ENCODE measurements around the gene MYCBP. TPM values are rescaled to one million over a fixed set of nuclear protein-coding genes. Genes with fewer than 3 reads are reported as not detected.

MYCBP gene
- total RNA-seq, 1 experiment from 2014 or later = 33.1 TPM

- TF ChIP-seq CTCF (conservative IDR thresholded peaks at IDR 0.05) = no peak
- H3K27me3 Mint-ChIP-seq (ENCODE audit: low read depth) = peaks cover 65% of the 10 kb centered on the region
Observed at GRCh38 chr1:38819516-38819915, 53.6 kb downstream of the MYCBP start.

More at GRCh38 chr1:38819516-38819915, 53.6 kb downstream of the MYCBP start:
- no peak overlapping the region for H2BK12ac ChIP-seq (ENCODE audit: insufficient read length, low read depth, low read length)
- no peak overlapping the region for H3K9ac ChIP-seq (ENCODE audit: extremely low read depth, insufficient read length, low read length)
- peaks cover 9% of the 10 kb centered on the region for H3K27me3 ChIP-seq (ENCODE audit: insufficient read depth, low read length)
- H3K23ac ChIP-seq (ENCODE audit: insufficient read length, low read depth, low read length) = no peak overlapping the region
- no peak overlapping the region for H3K56ac ChIP-seq (ENCODE audit: insufficient read length, low read depth, low read length)
- no peak overlapping the region for H4K91ac ChIP-seq (ENCODE audit: insufficient read length, low read depth, low read length)
- no peaks in the 10 kb centered on the region for H3K4me1 ChIP-seq (ENCODE audit: insufficient read depth, low read length)
- no peak overlapping the region for H3K18ac ChIP-seq (ENCODE audit: insufficient read length, low read depth, low read length)
- H4K20me1 ChIP-seq (ENCODE audit: control insufficient read depth, insufficient read depth, insufficient read length) = no peaks in the 10 kb centered on the region
- H2BK20ac ChIP-seq (ENCODE audit: low read depth, low read length, poor library complexity, severe bottlenecking) = no peak overlapping the region
- H2BK15ac ChIP-seq (ENCODE audit: low read depth, low read length) = no peak overlapping the region
- H3K79me1 ChIP-seq (ENCODE audit: insufficient read depth, low read depth, low read length, poor library complexity, severe bottlenecking) = no peaks in the 10 kb centered on the region
- no peak overlapping the region for H4K5ac ChIP-seq (ENCODE audit: insufficient read length, low read depth, low read length)
- Mint-ChIP-seq H3K4me3 (no peak overlapping the region), H3K4me1 (peaks cover 16% of the 10 kb centered on the region in 2 experiments), H3K27ac (no peak overlapping the region), H3K9me3 (peaks cover 7 to 10% of the 10 kb centered on the region in 2 experiments; a peak in 4 of 5 replicates), H3K36me3 (ENCODE audit: insufficient read depth in 1 of 3, low read depth in 3 of 3) (peaks cover 0 to 9% (median 3%) of the 10 kb centered on the region in 3 experiments; a peak in 3 of 7 replicates)
- H2BK120ac ChIP-seq (ENCODE audit: low read depth, low read length, poor library complexity, severe bottlenecking) = no peak overlapping the region
- no peak overlapping the region for H3K4me2 ChIP-seq (ENCODE audit: insufficient read depth, insufficient read length, low read length)
- no peak overlapping the region for H4K8ac ChIP-seq (replicated peaks; ENCODE audit: insufficient read length, low read depth, low read length)
- no peaks in the 10 kb centered on the region for H3K79me2 ChIP-seq (ENCODE audit: insufficient read depth, low read length)
- no peak overlapping the region for H3K4ac ChIP-seq (ENCODE audit: low read depth, low read length)
- no peak overlapping the region for H3T11ph ChIP-seq (ENCODE audit: low read length)
- no peak overlapping the region for H3K14ac ChIP-seq (ENCODE audit: insufficient read depth, low read length)
- H2BK5ac ChIP-seq (ENCODE audit: insufficient read length, low read length) = no peak overlapping the region
- H3K23me2 ChIP-seq (ENCODE audit: insufficient read length, low read depth, low read length, poor library complexity, severe bottlenecking) = peaks cover 9% of the 10 kb centered on the region
- DNase-seq = no peak
- no peak overlapping the region for H2AFZ ChIP-seq (ENCODE audit: low read length)
- H3K9me3 ChIP-seq (ENCODE audit: control insufficient read depth, low read depth, low read length) = no peaks in the 10 kb centered on the region
- H2AK5ac ChIP-seq (ENCODE audit: insufficient read length, low read length) = no peak overlapping the region
- H3K27ac ChIP-seq (ENCODE audit: insufficient read length, low read depth, low read length) = no peak overlapping the region
- WGBS (ENCODE audit: extremely low coverage, insufficient read length, low lambda C conversion rate) = no CpG with 5 or more reads among the region's 2 CpGs
